ENCODE data around the gene PRMT7. TPM values are rescaled to one million over a fixed set of nuclear protein-coding genes. Genes with fewer than 3 reads are reported as not detected.

Gene PRMT7
- polyA plus RNA-seq, 1 donor (not counting 4 experiments of a cell fraction or from before 2014, with no cell fraction given) = 27.4 TPM

GRCh38 chr16:68328151-68328859, 17.5 kb downstream of the PRMT7 start:
- H3K27ac ChIP-seq (ENCODE audit: control insufficient read depth, insufficient read depth, low read length) = no peak overlapping the region
- FAIRE-seq (peak; percentile 86), DNase-seq (ENCODE audit: low read depth, low spot score) (peak; percentile 73)
- H2AFZ ChIP-seq (ENCODE audit: control insufficient read depth, low read length) = no peak overlapping the region
- H3K4me3 ChIP-seq (ENCODE audit: control insufficient read depth in 2 of 3, extremely low read depth in 1 of 3, insufficient read depth in 2 of 3, low read depth in 1 of 3, low read length in 3 of 3) = no peak overlapping the region
- dilution Hi-C loops (cut with MboI; ENCODE audit: extremely low pct_ligation_motif_present, low sequenced_read_pairs) = no loop called here
- H3K9me1 ChIP-seq (ENCODE audit: control insufficient read depth, extremely low read depth, insufficient read depth, low read length) = no peaks in the 10 kb centered on the region
- no peaks in the 10 kb centered on the region for H3K79me2 ChIP-seq (ENCODE audit: control insufficient read depth, insufficient read depth, low read length)
- no peaks in the 10 kb centered on the region for H3K4me1 ChIP-seq (ENCODE audit: control insufficient read depth, extremely low read depth, insufficient read depth, low read length)
- H3K9me3 ChIP-seq (ENCODE audit: control insufficient read depth, low read depth, low read length) = no peaks in the 10 kb centered on the region
- H3K9ac ChIP-seq (ENCODE audit: control insufficient read depth, extremely low read depth, insufficient read depth, low read length) = no peak overlapping the region
- no peaks in the 10 kb centered on the region for H4K20me1 ChIP-seq (ENCODE audit: control insufficient read depth, extremely low read depth, insufficient read depth, low read length)
- H3K27me3 ChIP-seq (ENCODE audit: control insufficient read depth, extremely low read depth, insufficient read depth, low read length) = no peaks in the 10 kb centered on the region
- no peak overlapping the region for H3K4me2 ChIP-seq (ENCODE audit: control insufficient read depth, extremely low read depth, insufficient read depth, low read depth, low read length)
- H3K36me3 ChIP-seq (ENCODE audit: control insufficient read depth in 2 of 2, extremely low read depth in 1 of 2, insufficient read depth in 2 of 2, low read length in 2 of 2) = peaks cover 4% of the 10 kb centered on the region in 2 experiments
- TF ChIP-seq EZH2 (IDR thresholded peaks at IDR 0.05; ENCODE audit: low read length) (no peak), CTCF (optimal IDR thresholded peaks at IDR 0.05 in 1 of 3, IDR thresholded peaks at IDR 0.05 in 1 of 3, conservative IDR thresholded peaks at IDR 0.05 in 1 of 3; ENCODE audit: extremely low read depth in 1 of 3, insufficient read depth in 2 of 3, low read length in 3 of 3) (peak; percentile 92 to 99 (median 92))

GRCh38 chr16:68328860-68329390, 18.1 kb downstream of the PRMT7 start:
- H3K9me1 ChIP-seq (ENCODE audit: control insufficient read depth, extremely low read depth, insufficient read depth, low read length) = no peaks in the 10 kb centered on the region
- peaks cover 4% of the 10 kb centered on the region in 2 experiments for H3K36me3 ChIP-seq (ENCODE audit: control insufficient read depth in 2 of 2, extremely low read depth in 1 of 2, insufficient read depth in 2 of 2, low read length in 2 of 2)
- DNase-seq (ENCODE audit: low read depth, low spot score) (no peak), FAIRE-seq (no peak)
- H3K27me3 ChIP-seq (ENCODE audit: control insufficient read depth, extremely low read depth, insufficient read depth, low read length) = no peaks in the 10 kb centered on the region
- H3K27ac ChIP-seq (ENCODE audit: control insufficient read depth, insufficient read depth, low read length) = no peak overlapping the region
- H4K20me1 ChIP-seq (ENCODE audit: control insufficient read depth, extremely low read depth, insufficient read depth, low read length) = no peaks in the 10 kb centered on the region
- no peak overlapping the region for H3K4me3 ChIP-seq (ENCODE audit: control insufficient read depth in 2 of 3, extremely low read depth in 1 of 3, insufficient read depth in 2 of 3, low read depth in 1 of 3, low read length in 3 of 3)
- no peak overlapping the region for H3K9ac ChIP-seq (ENCODE audit: control insufficient read depth, extremely low read depth, insufficient read depth, low read length)
- H2AFZ ChIP-seq (ENCODE audit: control insufficient read depth, low read length) = no peak overlapping the region
- no peak overlapping the region for H3K4me2 ChIP-seq (ENCODE audit: control insufficient read depth, extremely low read depth, insufficient read depth, low read depth, low read length)
- peaks cover 5% of the 10 kb centered on the region for H3K4me1 ChIP-seq (ENCODE audit: control insufficient read depth, extremely low read depth, insufficient read depth, low read length)
- no peaks in the 10 kb centered on the region for H3K9me3 ChIP-seq (ENCODE audit: control insufficient read depth, low read depth, low read length)
- H3K79me2 ChIP-seq (ENCODE audit: control insufficient read depth, insufficient read depth, low read length) = no peaks in the 10 kb centered on the region
- dilution Hi-C loops (cut with MboI; ENCODE audit: extremely low pct_ligation_motif_present, low sequenced_read_pairs) = no loop called here
- no peak for TF ChIP-seq CTCF (optimal IDR thresholded peaks at IDR 0.05 in 1 of 3, IDR thresholded peaks at IDR 0.05 in 1 of 3, conservative IDR thresholded peaks at IDR 0.05 in 1 of 3; ENCODE audit: extremely low read depth in 1 of 3, insufficient read depth in 2 of 3, low read length in 3 of 3)
- no peak for TF ChIP-seq EZH2 (IDR thresholded peaks at IDR 0.05; ENCODE audit: low read length)

Data from keratinocyte (primary cell).